Chondrocyte (in vitro differentiated cells): ENCODE measurements around the gene SELL. TPM values are rescaled to one million over a fixed set of nuclear protein-coding genes. Genes with fewer than 3 reads are reported as not detected.

Source experiments
- DNase-seq: peaks from one replicate; pipeline ENCODE4 v3.0.0; 2021; ENCODE audit warnings: mixed read lengths, low spot score
- H3K27ac Mint-ChIP-seq: one replicate; pipeline ENCODE4 v1.8.0; 2021; ENCODE audit warnings: mild to moderate bottlenecking, moderate library complexity, mixed read lengths; ENCODE audit not compliant: unreplicated experiment
- H3K27me3 Mint-ChIP-seq: 2 replicates; pipeline ENCODE4 v1.8.0; 2021; ENCODE audit warnings: low read depth, mixed read lengths
- H3K36me3 Mint-ChIP-seq: 2 replicates; pipeline ENCODE4 v1.8.0; 2021; ENCODE audit warnings: low read depth, mixed read lengths
- H3K4me1 Mint-ChIP-seq: 2 replicates; pipeline ENCODE4 v1.8.0; 2021; ENCODE audit warnings: low read depth, mild to moderate bottlenecking, mixed read lengths
- H3K4me3 Mint-ChIP-seq: one replicate; pipeline ENCODE4 v1.8.0; 2021; ENCODE audit warnings: mild to moderate bottlenecking, moderate library complexity, mixed read lengths; ENCODE audit not compliant: unreplicated experiment
- H3K9me3 Mint-ChIP-seq: 2 replicates; pipeline ENCODE4 v1.8.0; 2021; ENCODE audit warnings: low read depth, mixed read lengths
- CTCF ChIP-seq: fragments of 200-600 bp; sonication (generic); IDR thresholded peaks from 2 replicates; pipeline ENCODE4 v1.5.0; 2021; ENCODE audit warnings: antibody characterized with exemption, mild to moderate bottlenecking, moderate library complexity
- total RNA-seq: library from RNA; stranded (reverse); gene quantifications from 3 replicates; pipeline ENCODE4 v1.2.1, GENCODE V29; 2021

SELL gene
- total RNA-seq, 1 donor from 2014 or later: not detected

GRCh38 chr1:169697755-169698154, 13.7 kb downstream of the SELL start:
- H3K27ac Mint-ChIP-seq: no peak overlapping the region
- peaks cover 23% of the 10 kb centered on the region for H3K27me3 Mint-ChIP-seq
- DNase-seq: no peak
- no peak for TF ChIP-seq CTCF
- H3K4me1 Mint-ChIP-seq: no peaks in the 10 kb centered on the region
- H3K9me3 Mint-ChIP-seq: no peaks in the 10 kb centered on the region
- H3K4me3 Mint-ChIP-seq: no peak overlapping the region
- no peaks in the 10 kb centered on the region for H3K36me3 Mint-ChIP-seq

DNA sequence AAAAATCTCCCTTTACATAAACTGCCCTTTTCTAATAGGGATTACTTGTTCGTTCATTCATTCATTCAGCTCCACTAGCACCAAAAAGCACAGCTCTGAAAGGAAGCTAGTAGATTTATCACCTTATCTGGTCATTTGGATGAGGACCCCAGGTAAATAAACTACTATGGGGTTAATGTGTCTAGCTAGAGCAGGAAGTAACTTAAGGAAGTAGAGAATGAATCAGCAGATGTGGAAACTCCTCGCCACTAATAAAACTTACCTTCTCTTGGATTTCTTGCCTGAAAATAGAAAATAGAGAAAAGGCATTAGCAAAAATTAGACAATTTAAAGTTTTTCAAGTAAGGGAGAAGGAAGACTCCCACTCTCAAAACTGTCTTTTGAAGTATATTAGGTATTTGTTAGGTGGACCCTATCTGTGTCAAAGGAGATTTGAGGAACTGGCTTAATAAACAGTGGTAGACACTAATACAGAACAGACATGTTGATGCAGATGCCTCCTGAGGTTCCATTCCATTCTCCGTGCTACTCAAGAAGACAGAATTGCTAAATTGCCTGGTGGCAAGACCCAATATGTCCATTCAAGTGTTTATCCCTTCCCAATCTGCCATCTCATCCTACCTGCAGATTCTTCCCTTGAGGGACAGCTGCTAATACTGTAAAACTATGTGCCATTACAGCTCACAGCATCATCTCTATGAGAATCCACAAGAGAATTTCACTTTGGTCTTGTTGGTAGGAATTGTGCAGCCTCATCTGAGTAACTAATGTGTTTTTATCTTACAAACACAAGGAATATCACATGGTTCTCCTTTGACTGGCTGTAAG, 14.9 kb downstream of the SELL start:
- H3K36me3 Mint-ChIP-seq: no peaks in the 10 kb centered on the region

GRCh38 chr1:169694304-169695075, 16.9 kb downstream of the SELL start:
- TF ChIP-seq CTCF: no peak
- Mint-ChIP-seq H3K27ac (no peak overlapping the region), H3K4me1 (no peaks in the 10 kb centered on the region), H3K9me3 (no peaks in the 10 kb centered on the region), H3K27me3 (peaks cover 35% of the 10 kb centered on the region), H3K4me3 (no peak overlapping the region), H3K36me3 (no peaks in the 10 kb centered on the region)
- no peak for DNase-seq

More for the DNA sequence above, 14.9 kb downstream of the SELL start:
- peaks cover 18% of the 10 kb centered on the region for H3K27me3 Mint-ChIP-seq
- H3K9me3 Mint-ChIP-seq: no peaks in the 10 kb centered on the region
- DNase-seq: no peak
- no peak for TF ChIP-seq CTCF
- no peak overlapping the region for H3K27ac Mint-ChIP-seq
- no peaks in the 10 kb centered on the region for H3K4me1 Mint-ChIP-seq
- H3K4me3 Mint-ChIP-seq: no peak overlapping the region

DNA sequence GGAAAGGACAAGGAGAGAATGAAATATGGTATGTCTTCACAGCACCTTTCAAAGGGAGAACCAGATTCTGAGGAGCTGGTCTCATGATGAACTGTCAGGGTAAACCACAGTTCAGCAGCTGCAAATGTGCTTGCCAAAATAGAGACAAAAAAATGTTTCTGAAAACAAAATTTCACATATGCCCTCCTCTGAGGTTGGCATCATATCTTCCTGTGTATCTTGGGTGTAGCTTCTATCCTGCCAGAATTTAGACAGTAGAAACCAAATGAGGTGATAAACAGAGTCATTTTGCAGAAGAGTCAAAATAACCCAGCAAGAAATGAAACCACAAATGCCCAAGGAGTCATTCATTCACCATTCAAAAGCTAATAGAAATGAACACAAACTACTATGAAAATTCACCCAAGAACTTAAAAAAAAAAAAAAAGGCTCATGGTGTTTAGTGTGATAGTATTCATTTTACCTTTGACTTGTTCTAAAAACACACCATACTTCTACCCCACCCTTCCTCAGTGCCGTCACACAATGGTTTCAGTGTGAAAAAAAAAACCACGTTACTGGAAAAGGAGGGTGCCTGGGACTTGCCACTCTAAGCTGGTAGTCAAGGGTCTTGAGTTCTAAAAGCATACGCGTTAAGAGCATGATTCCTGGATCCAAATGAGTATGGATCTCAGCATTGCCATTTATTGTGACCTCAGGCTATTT, 18.5 kb downstream of the SELL start:
- H3K9me3 Mint-ChIP-seq: no peaks in the 10 kb centered on the region
- H3K27me3 Mint-ChIP-seq: peaks cover 36% of the 10 kb centered on the region
- no peak for DNase-seq
- H3K27ac Mint-ChIP-seq: no peak overlapping the region
- no peaks in the 10 kb centered on the region for H3K36me3 Mint-ChIP-seq
- H3K4me3 Mint-ChIP-seq: no peak overlapping the region
- no peaks in the 10 kb centered on the region for H3K4me1 Mint-ChIP-seq
- TF ChIP-seq CTCF: no peak

DNA sequence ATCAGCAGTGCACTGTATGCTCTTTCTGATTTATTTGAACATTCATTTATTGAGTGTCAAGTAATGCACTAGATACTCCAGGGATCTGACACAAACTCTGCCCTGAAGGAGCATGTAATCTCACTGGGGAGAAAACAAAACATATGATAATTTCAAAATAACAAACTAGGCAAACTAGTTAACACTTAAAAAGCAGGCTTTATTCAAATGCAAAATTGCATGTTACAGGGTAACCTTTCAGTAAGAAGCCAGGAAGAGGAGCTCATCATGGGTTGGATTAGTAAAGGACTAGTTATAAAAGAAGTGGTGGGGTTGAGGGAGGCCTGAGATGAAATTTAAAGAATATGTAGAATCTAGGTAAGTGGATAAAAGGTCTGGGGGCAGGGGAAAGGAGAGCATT, 20.9 kb downstream of the SELL start:
- no peak overlapping the region for H3K4me3 Mint-ChIP-seq
- no peaks in the 10 kb centered on the region for H3K36me3 Mint-ChIP-seq
- no peak overlapping the region for H3K27ac Mint-ChIP-seq
- H3K27me3 Mint-ChIP-seq: peaks cover 32% of the 10 kb centered on the region
- H3K4me1 Mint-ChIP-seq: no peaks in the 10 kb centered on the region
- no peaks in the 10 kb centered on the region for H3K9me3 Mint-ChIP-seq
- no peak for TF ChIP-seq CTCF
- no peak for DNase-seq
